Transverse colon (tissue), 4 donors: ENCODE measurements around the gene LMBR1. TPM values are rescaled to one million over a fixed set of nuclear protein-coding genes. Genes with fewer than 3 reads are reported as not detected.

ENCODE experiments used
- DNase-seq: peaks from one replicate; pipeline ENCODE4 v3.0.0-alpha.2; 2019
- H3K27ac ChIP-seq, 4 donors: fragments of 200-600 bp; sonication (generic); 2 replicates each; pipeline ENCODE4 v1.5.1; 2016 to 2018; ENCODE audit warnings: inconsistent platforms in 4 of 4
- H3K27me3 ChIP-seq: fragments of 200-600 bp; sonication (generic); 2 replicates; pipeline ENCODE4 v1.5.1; 2017; ENCODE audit warnings: inconsistent platforms
- H3K36me3 ChIP-seq, 4 donors: fragments of 200-600 bp; sonication (generic); 2 replicates each; pipeline ENCODE4 v1.5.1; 2017 to 2019; ENCODE audit warnings: inconsistent platforms in 4 of 4
- H3K4me1 ChIP-seq, 4 donors: fragments of 200-600 bp; sonication (generic); 2 replicates each; pipeline ENCODE4 v1.5.1; 2017 to 2020; ENCODE audit warnings: inconsistent platforms in 4 of 4
- H3K4me3 ChIP-seq, 4 donors: fragments of 200-600 bp; sonication (generic); 1 replicate in 1 of 4; 2 replicates in 3 of 4; pipeline versions ENCODE4 v1.5.1 to v1.6.1; 2017 to 2019; ENCODE audit warnings: inconsistent platforms in 4 of 4
- H3K9me3 ChIP-seq, 2 donors: fragments of 200-600 bp; sonication (generic); 2 replicates each; pipeline ENCODE4 v1.5.1; 2017 to 2019; ENCODE audit warnings: inconsistent platforms in 2 of 2
- EP300 ChIP-seq: sonication (generic); formaldehyde crosslinking; IDR thresholded peaks from one replicate; pipeline ENCODE4 v1.6.1; 2017; ENCODE audit warnings: antibody characterized with exemption, low read depth
- POLR2A ChIP-seq: fragments of 450-650 bp; IDR thresholded peaks from one replicate; pipeline ENCODE4 v1.6.1; 2016; ENCODE audit warnings: antibody characterized with exemption, mild to moderate bottlenecking, moderate library complexity
- POLR2AphosphoS5 ChIP-seq, 3 donors: sonication (generic); formaldehyde crosslinking; IDR thresholded peaks; one replicate each; pipeline ENCODE4 v1.6.1; 2016; ENCODE audit warnings: antibody characterized with exemption in 3 of 3
- WGBS, 2 donors: methylation state at CpG; one replicate each; pipeline ENCODE4 v1.1.5; 2018; ENCODE audit warnings: low coverage in 1 of 2; 5-methylcytosine and 5-hydroxymethylcytosine counted together
- in situ Hi-C, 4 donors: fragments of 200-750 bp; cut with MboI; loops; one replicate each; pipeline versions ENCODE4 v1.15.0 to v1.15.1; 2017; ENCODE audit warnings: low sequenced_read_pairs in 3 of 4, low pct_ligation_motif_present in 1 of 4, low pct_unique_long_range_greater_than_20kb in 1 of 4
- intact Hi-C: fragments of 100-400 bp; cut with DNase I; formaldehyde crosslinking; loops from one replicate; pipeline ENCODE4 v1.15.1; 2023; ENCODE audit warnings: low total_unique reads
- total RNA-seq, 4 donors: library from RNA; depleted of rRNA; stranded (reverse); fragments of >200 nt; gene quantifications; one replicate each; pipeline ENCODE4 v1.1.0, GENCODE V29; 2016
- TF ChIP-seq, protein P1 (sequence below), 5 experiments: fragments of 200-600 bp in 3 of 5; fragments of 450-650 bp in 2 of 5; sonication (generic) in 3 of 5; IDR thresholded peaks; 1 replicate in 2 of 5; 2 replicates in 3 of 5; pipeline ENCODE4 v1.5.1; 2016 to 2017; ENCODE audit warnings: antibody characterized with exemption in 5 of 5, inconsistent platforms in 3 of 5, mild to moderate bottlenecking in 2 of 5, moderate library complexity in 1 of 5

The LMBR1 gene, protein sequence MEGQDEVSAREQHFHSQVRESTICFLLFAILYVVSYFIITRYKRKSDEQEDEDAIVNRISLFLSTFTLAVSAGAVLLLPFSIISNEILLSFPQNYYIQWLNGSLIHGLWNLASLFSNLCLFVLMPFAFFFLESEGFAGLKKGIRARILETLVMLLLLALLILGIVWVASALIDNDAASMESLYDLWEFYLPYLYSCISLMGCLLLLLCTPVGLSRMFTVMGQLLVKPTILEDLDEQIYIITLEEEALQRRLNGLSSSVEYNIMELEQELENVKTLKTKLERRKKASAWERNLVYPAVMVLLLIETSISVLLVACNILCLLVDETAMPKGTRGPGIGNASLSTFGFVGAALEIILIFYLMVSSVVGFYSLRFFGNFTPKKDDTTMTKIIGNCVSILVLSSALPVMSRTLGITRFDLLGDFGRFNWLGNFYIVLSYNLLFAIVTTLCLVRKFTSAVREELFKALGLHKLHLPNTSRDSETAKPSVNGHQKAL
- 10 to 100 TPM; 16.7 to 78.1 (median 67.4) TPM for total RNA-seq

DNA sequence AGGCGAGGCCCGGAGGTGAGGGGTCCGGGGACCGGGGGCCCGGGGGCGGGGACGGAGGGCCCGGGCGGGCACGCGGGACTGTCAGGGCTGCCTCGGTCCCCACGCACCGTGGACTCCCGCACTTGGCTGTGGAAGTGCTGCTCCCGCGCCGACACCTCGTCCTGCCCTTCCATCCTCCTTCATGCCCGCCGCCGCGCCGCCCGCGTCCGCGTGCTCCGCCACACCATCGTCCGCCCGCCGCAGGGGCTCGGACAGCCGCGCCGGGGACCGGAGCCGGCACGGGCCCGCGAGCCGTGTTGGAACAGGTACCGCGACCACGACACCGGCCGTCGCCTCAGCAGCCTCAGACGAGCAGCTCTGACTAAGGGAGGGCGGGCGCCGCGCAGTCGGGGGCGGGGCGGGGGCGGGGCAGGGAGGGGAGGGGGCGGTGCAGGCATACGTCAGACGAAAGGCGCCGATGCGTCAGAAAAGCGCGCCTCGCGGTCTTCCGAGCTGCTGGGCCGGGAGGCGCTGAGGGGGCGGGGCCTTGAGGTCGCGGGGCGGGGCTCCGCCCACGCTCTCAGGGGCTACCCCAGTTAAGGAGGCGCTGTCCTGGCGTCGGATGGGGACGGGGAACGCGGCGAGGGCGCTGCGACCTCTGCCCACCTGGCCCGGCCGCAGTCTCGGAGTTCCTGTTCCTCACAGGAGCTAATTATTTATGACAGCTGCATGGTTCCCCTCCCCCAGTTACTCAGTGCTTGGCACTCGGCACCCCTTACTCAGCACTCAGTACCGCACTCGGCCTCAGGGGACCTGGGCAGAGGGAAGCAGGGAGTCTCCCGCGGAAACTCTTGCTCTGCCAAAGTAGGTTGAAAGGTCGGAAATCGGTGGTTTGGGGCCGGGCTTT, at the start of gene LMBR1:
Gene LMBR1, minus strand, starts transcription at position 363 of the 886 bp plus-strand sequence. Its CDS starts 190 bp downstream, at position 173.
- intact Hi-C loops (no loop called here), in situ Hi-C loops (no loop called here)
- H3K36me3 ChIP-seq: no peaks in the 10 kb centered on the region
- peaks cover 11 to 18% (median 15%) of the 10 kb centered on the region in 4 donors for H3K4me1 ChIP-seq
- H3K27ac ChIP-seq: peak within 1 kb of the TSS; percentile 96 to 99 (median 97)
- peak within 1 kb of the TSS; percentile 67 to 93 (median 82) for H3K4me3 ChIP-seq
- H3K9me3 ChIP-seq: no peaks in the 10 kb centered on the region
- DNase-seq: peak; percentile 96
- WGBS, 2 donors: 1% methylated on average over 29 of the region's 97 CpGs; no CpG with 5 or more reads in 1 of the 2 donors
- TF ChIP-seq POLR2AphosphoS5 (IDR thresholded peaks at IDR 0.05) (peak; percentile 61 to 89 (median 84)), EP300 (no peak), POLR2A (peak; percentile 74)
- TF ChIP-seq, protein P1, sequence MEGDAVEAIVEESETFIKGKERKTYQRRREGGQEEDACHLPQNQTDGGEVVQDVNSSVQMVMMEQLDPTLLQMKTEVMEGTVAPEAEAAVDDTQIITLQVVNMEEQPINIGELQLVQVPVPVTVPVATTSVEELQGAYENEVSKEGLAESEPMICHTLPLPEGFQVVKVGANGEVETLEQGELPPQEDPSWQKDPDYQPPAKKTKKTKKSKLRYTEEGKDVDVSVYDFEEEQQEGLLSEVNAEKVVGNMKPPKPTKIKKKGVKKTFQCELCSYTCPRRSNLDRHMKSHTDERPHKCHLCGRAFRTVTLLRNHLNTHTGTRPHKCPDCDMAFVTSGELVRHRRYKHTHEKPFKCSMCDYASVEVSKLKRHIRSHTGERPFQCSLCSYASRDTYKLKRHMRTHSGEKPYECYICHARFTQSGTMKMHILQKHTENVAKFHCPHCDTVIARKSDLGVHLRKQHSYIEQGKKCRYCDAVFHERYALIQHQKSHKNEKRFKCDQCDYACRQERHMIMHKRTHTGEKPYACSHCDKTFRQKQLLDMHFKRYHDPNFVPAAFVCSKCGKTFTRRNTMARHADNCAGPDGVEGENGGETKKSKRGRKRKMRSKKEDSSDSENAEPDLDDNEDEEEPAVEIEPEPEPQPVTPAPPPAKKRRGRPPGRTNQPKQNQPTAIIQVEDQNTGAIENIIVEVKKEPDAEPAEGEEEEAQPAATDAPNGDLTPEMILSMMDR (IDR thresholded peaks at IDR 0.05): peak; percentile 73 to 99 (median 80)
- H3K27me3 ChIP-seq: no peaks in the 10 kb centered on the region

GRCh38 chr7:156942708-156943090, 49.7 kb upstream of the LMBR1 start:
- TF ChIP-seq POLR2AphosphoS5 (IDR thresholded peaks at IDR 0.05): no peak
- TF ChIP-seq, protein P1 (IDR thresholded peaks at IDR 0.05): no peak
- TF ChIP-seq EP300: no peak
- TF ChIP-seq POLR2A: no peak
- intact Hi-C loops (loop anchor here (10.0 kb wide), 1 partner anchor 332 kb away; no protein-coding TSS in a partner anchor), in situ Hi-C loops (no loop called here)
- no peak overlapping the region for H3K27ac ChIP-seq
- H3K9me3 ChIP-seq: no peaks in the 10 kb centered on the region
- H3K4me3 ChIP-seq: no peak overlapping the region
- H3K27me3 ChIP-seq: peaks cover 53% of the 10 kb centered on the region
- H3K4me1 ChIP-seq: no peaks in the 10 kb centered on the region
- WGBS, 2 donors: 74% methylated on average over 19 of the region's 24 CpGs; no CpG with 5 or more reads in 1 of the 2 donors
- DNase-seq: no peak
- no peaks in the 10 kb centered on the region for H3K36me3 ChIP-seq

DNA sequence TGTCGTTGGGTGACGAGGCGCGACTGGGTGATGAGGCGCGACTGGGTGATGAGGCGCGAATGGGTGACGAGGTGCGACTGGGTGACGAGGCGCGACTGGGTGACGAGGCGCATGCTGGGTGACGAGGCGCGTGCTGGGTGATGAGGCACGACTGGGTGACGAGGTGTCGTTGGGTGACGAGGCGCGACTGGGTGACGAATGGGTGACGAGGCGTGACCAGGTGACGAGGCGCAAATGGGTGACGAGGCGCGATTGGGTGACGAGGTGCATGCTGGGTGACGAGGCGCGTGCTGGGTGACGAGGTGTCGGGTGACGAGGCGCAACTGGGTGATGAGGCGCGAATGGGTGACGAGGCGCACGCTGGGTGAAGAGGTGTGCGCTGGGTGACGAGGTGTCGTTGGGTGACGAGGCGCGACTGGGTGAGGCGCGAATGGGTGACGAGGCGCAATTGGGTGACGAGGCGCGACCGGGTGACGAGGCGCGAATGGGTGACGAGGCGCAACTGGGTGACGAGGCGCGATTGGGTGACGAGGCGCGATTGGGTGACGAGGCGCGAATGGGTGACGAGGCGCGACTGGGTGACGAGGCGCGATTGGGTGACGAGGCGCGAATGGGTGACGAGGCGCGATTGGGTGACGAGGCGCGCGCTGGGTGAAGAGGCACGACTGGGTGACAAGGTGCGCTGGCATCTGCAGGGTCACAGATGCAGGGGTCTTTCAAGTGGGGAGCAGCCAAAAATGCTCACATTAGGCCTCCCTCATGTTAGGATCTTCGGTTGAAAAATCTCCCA, 48.6 kb upstream of the LMBR1 start:
- intact Hi-C loops: loop anchor here (10.0 kb wide), 1 partner anchor 333 kb away; no protein-coding TSS in a partner anchor
- Histone ChIP-seq H3K27ac (no peak overlapping the region), H3K36me3 (no peaks in the 10 kb centered on the region), H3K4me1 (no peaks in the 10 kb centered on the region), H3K9me3 (no peaks in the 10 kb centered on the region), H3K27me3 (peaks cover 49% of the 10 kb centered on the region), H3K4me3 (no peak overlapping the region)
- TF ChIP-seq POLR2A: no peak
- TF ChIP-seq POLR2AphosphoS5 (IDR thresholded peaks at IDR 0.05): no peak
- TF ChIP-seq EP300: no peak
- TF ChIP-seq, protein P1 (IDR thresholded peaks at IDR 0.05): no peak
- DNase-seq: no peak
- in situ Hi-C loops: no loop called here
- WGBS, 2 donors: 95 to 97% methylated on average over 72 to 92 of the region's 92 CpGs
